GM12878 (cell line): Measurements from ENCODE around the gene CARD11. TPM values are rescaled to one million over a fixed set of nuclear protein-coding genes. Genes with fewer than 3 reads are reported as not detected.

Experiments
- ATAC-seq: fragments of 200-7000 bp; cut with Tn5 transposase; 3 replicates; pipeline ENCODE4 v1.9.1; 2020; ENCODE audit warnings: mild to moderate bottlenecking, moderate library complexity
- BruUV-seq: library from RNA; stranded (reverse); fragments of 400-500 nt; replicated peaks from 2 replicates; lab custom pipeline; 2021; lab: Mats Ljungman, UMichigan
- CTCF ChIA-PET: fragments of 300-600 bp; sonication (Branson Sonifier 250); formaldehyde crosslinking; extraction: SDS; loops from one replicate; lab custom pipeline; 2021; ENCODE audit warnings: inconsistent platforms; lab: Yijun Ruan, JAX
- POLR2A ChIA-PET: fragments of 350-600 bp; formaldehyde crosslinking; extraction: SDS; loops from one replicate; lab custom pipeline; 2021; ENCODE audit warnings: inconsistent platforms; lab: Charles Lee
- RAD21 ChIA-PET: fragments of 300-600 bp; sonication (Branson Sonifier 250); formaldehyde crosslinking; loops from one replicate; lab custom pipeline; 2023; ENCODE audit warnings: antibody characterized with exemption; ENCODE audit not compliant: unreplicated experiment; lab: Charles Lee
- SMC1A ChIA-PET: fragments of 300-600 bp; sonication (Branson Sonifier 250); formaldehyde crosslinking; loops from one replicate; lab custom pipeline; 2023; ENCODE audit not compliant: unreplicated experiment, uncharacterized antibody; lab: Charles Lee
- DNase-seq: peaks from one replicate; pipeline ENCODE4 v3.0.0-alpha.2; 2011; ENCODE audit warnings: low read depth, low spot score
- FAIRE-seq: peaks from 3 replicates; lab custom pipeline; 2011; peaks lifted over from hg19 to GRCh38; lab: Jason Lieb, UNC
- H2AFZ ChIP-seq: 2 replicates; pipeline ENCODE4 v1.6.0; 2011; ENCODE audit warnings: low read depth, low read length, control low read depth; ENCODE audit not compliant: control insufficient read depth
- H3K27ac ChIP-seq: 2 replicates; pipeline ENCODE4 v1.5.1; 2011; ENCODE audit warnings: control low read depth; ENCODE audit not compliant: control insufficient read depth, insufficient read depth
- H3K27me3 ChIP-seq, 2 experiments: replicated peaks in 1 of 2; 2 replicates each; pipeline versions ENCODE4 v1.6.0 to v1.6.1; 2011; ENCODE audit warnings: low read length in 1 of 2; ENCODE audit not compliant: control insufficient read depth in 2 of 2, insufficient read depth in 2 of 2
- H3K36me3 ChIP-seq, 2 experiments: 2 replicates each; pipeline ENCODE4 v1.5.1; 2011; ENCODE audit warnings: low read length in 1 of 2; ENCODE audit not compliant: control insufficient read depth in 2 of 2, insufficient read depth in 2 of 2
- H3K4me1 ChIP-seq: 2 replicates; pipeline ENCODE4 v1.6.1; 2011; ENCODE audit warnings: mild to moderate bottlenecking, low read length, moderate library complexity, mixed read lengths; ENCODE audit not compliant: control insufficient read depth, insufficient read depth
- H3K4me2 ChIP-seq: 2 replicates; pipeline ENCODE4 v1.6.0; 2011; ENCODE audit warnings: control low read depth; ENCODE audit not compliant: control insufficient read depth, insufficient read depth
- H3K4me3 ChIP-seq: fragments of 200-600 bp; sonication (generic); 2 replicates; pipeline ENCODE4 v1.5.1; 2016
- H3K79me2 ChIP-seq: 2 replicates; pipeline ENCODE4 v1.6.0; 2011; ENCODE audit warnings: low read length; ENCODE audit not compliant: control insufficient read depth, insufficient read depth
- H3K9ac ChIP-seq: 2 replicates; pipeline ENCODE4 v1.8.0; 2011; ENCODE audit warnings: low read length, control low read depth, mixed read lengths; ENCODE audit not compliant: control insufficient read depth, insufficient read depth
- H3K9me3 ChIP-seq: replicated peaks from 3 replicates; pipeline ENCODE4 v1.5.1; 2011; ENCODE audit warnings: mild to moderate bottlenecking, low read length; ENCODE audit not compliant: control insufficient read depth, insufficient read depth
- H4K20me1 ChIP-seq: 2 replicates; pipeline ENCODE4 v1.6.0; 2011; ENCODE audit not compliant: control insufficient read depth, insufficient read depth
- EED ChIP-seq: sonication (generic); IDR thresholded peaks from 2 replicates; pipeline ENCODE4 v1.6.1; 2016; ENCODE audit warnings: antibody characterized with exemption, low read depth
- NFIC ChIP-seq: IDR thresholded peaks from 2 replicates; pipeline ENCODE4 v1.6.1; 2012; ENCODE audit warnings: low read depth, mild to moderate bottlenecking, inconsistent platforms, low read length, moderate library complexity
- TAF1 ChIP-seq: IDR thresholded peaks from 2 replicates; pipeline ENCODE4 v1.6.1; 2011; ENCODE audit warnings: mild to moderate bottlenecking, low read depth, low read length, borderline replicate concordance
- ZNF24 ChIP-seq: fragments of 450-650 bp; IDR thresholded peaks from 2 replicates; pipeline ENCODE4 v1.6.1; 2017; ENCODE audit warnings: antibody characterized with exemption, mild to moderate bottlenecking
- ZNF384 ChIP-seq: IDR thresholded peaks from 2 replicates; pipeline ENCODE4 v1.6.1; 2012; ENCODE audit warnings: low read depth, mild to moderate bottlenecking, low read length, improper control_type of control experiment, borderline replicate concordance
- WGBS: methylation state at CpG from one replicate; pipeline ENCODE4 v1.1.6; 2016; ENCODE audit warnings: low lambda C conversion rate; ENCODE audit not compliant: insufficient replicate concordance, insufficient coverage; ENCODE audit errors: missing lambda C conversion rate; 5-methylcytosine and 5-hydroxymethylcytosine counted together
- in situ Hi-C: fragments of 300-500 bp; cut with MboI; formaldehyde crosslinking; loops from 9 replicates; pipeline ENCODE4 v1.14.3; 2018; ENCODE audit warnings: mixed read lengths
- intact Hi-C: fragments of 100-400 bp; cut with micrococcal nuclease; formaldehyde crosslinking; loops from one replicate; pipeline ENCODE4 v1.14.2; 2022; ENCODE audit not compliant: unreplicated experiment
- polyA plus RNA-seq, 11 experiments: library from polyadenylated mRNA; depleted of rRNA in 4 of 11; unstranded in 6 of 11; stranded (reverse) in 5 of 11; fragments of >200 nt; fragmentation: Nextera tagmentation in 4 of 11; fragmentation: Illumina TruSeq in 1 of 11; extraction: Ambion mirVana in 4 of 11; extraction: Trizol in 1 of 11; gene quantifications; 1 replicate in 1 of 11; 2 replicates in 10 of 11; pipeline versions ENCODE4 v1.2.1 to v1.2.3, GENCODE V29; 2011 to 2016; ENCODE audit warnings: inconsistent platforms in 2 of 11, missing spikeins in 2 of 11, low read depth in 1 of 11
- total RNA-seq, 4 experiments: library from RNA; depleted of rRNA in 3 of 4; stranded (reverse); fragments of >200 nt in 3 of 4; fragmentation: Illumina TruSeq in 1 of 4; extraction: Trizol in 1 of 4; gene quantifications; 2 replicates each; pipeline versions ENCODE4 v1.2.1 to v1.2.3, GENCODE V29; 2013 to 2021

The CARD11 gene
- total and polyA plus RNA-seq, 10 of the 15 experiments (the other 5 are each of a cell fraction or from before 2014, with no cell fraction given): 0.27 to 72.0 (median 28.4) TPM

DNA sequence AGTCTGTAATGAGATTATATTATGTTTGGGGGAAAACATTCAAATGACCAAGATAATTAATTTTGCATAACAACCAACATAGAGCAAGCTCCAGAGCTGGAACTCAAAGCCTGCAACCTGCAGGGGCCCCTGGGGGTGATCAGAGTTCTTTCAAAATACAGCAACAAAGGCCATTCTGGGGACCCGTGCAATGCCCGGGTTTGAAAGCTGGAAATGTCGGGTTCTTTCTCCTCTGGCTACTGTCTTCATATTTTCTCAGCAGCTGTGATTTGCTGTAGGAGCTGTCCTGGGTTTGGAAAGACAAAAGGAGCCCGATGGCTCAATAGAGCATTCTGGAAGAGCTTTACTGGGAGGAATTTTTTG is 30.8 kb upstream of the CARD11 start:
- Histone ChIP-seq H3K27me3 (no peaks in the 10 kb centered on the region), H3K36me3 (no peaks in the 10 kb centered on the region), H3K9me3 (peaks cover 6% of the 10 kb centered on the region; the same call in 2 of the 3 replicates), H4K20me1 (no peaks in the 10 kb centered on the region), H3K4me1 (peaks cover 4% of the 10 kb centered on the region; the same call in 1 of the 2 replicates), H3K79me2 (no peaks in the 10 kb centered on the region), H3K27ac (no peak overlapping the region), H3K9ac (no peak overlapping the region), H3K4me2 (no peak overlapping the region), H2AFZ (no peak overlapping the region), H3K4me3 (no peak overlapping the region)
- CTCF ChIA-PET: interaction anchor here (0.6 to 1.1 kb wide), 4 partner anchors 9 to 180 kb away, joined by 3 to 10 read pairs (median 4); no protein-coding TSS in a partner anchor
- ATAC-seq: no peak
- no peak for FAIRE-seq
- no TSS peak for BruUV-seq
- DNase-seq: no peak
- intact Hi-C loops: no loop called here
- SMC1A ChIA-PET: interaction anchor here (0.6 to 1.8 kb wide), 5 partner anchors 9 to 80 kb away, joined by 3 to 12 read pairs (median 3); no protein-coding TSS in a partner anchor
- TF ChIP-seq EED (0 out of 2 replicates have a peak, but pooled peaks have one; percentile 0), ZNF24 (no peak), TAF1 (no peak)
- in situ Hi-C loops: no loop called here
- WGBS: 36% methylated on average over 4 of the region's 4 CpGs
- POLR2A ChIA-PET: interaction anchor here (1.4 kb wide), 1 partner anchor 18 kb away, joined by 5 read pairs; no protein-coding TSS in a partner anchor
- RAD21 ChIA-PET: interaction anchor here (1.4 to 1.8 kb wide), 2 partner anchors 9 to 11 kb away, joined by 3 to 7 read pairs; no protein-coding TSS in a partner anchor

DNA sequence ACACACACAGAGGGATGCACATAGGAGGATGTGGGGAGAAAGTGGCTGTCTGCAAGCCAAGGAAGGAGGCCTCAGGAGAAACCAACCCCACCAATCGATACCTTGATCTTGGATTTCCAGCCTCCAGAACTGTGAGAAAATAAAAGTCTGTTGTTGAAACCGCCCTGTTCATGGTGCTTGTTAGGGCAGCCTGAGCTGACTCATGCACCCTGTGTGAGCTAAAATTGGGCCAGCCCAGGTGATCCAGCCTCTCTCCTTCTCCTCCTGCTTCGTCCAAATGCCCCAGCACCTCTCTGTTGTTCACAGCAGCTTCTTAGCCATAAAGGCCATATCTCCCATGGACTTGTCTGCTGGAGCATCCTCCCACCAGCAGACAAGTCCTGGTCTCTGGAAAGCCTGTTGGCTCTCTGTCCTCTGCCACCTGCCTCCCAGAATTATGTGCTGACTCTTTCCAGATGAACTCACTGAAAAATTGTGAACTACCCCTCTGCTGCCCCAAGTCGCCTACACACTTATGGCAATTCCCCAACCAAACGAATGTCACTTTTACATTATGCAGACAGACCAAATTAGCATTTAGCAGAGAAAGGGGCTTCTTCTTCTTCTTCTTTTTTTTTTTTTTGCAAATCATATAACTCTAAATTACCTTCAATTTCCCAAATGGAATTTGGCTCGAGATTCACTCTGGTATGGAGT is 30.2 kb upstream of the CARD11 start:
- no peak overlapping the region for H2AFZ ChIP-seq
- H3K27ac ChIP-seq: no peak overlapping the region
- peak; percentile 18; the same call in 1 of the 3 replicates for ATAC-seq
- no peaks in the 10 kb centered on the region for H3K27me3 ChIP-seq
- H3K9ac ChIP-seq: no peak overlapping the region
- H3K4me3 ChIP-seq: no peak overlapping the region
- 45% methylated on average over 6 of the region's 6 CpGs for WGBS
- BruUV-seq: no TSS peak
- RAD21 ChIA-PET: interaction anchor here (1.4 to 1.8 kb wide), 2 partner anchors 9 to 11 kb away, joined by 3 to 7 read pairs; no protein-coding TSS in a partner anchor
- FAIRE-seq: no peak
- peaks cover 4% of the 10 kb centered on the region; the same call in 1 of the 2 replicates for H3K4me1 ChIP-seq
- POLR2A ChIA-PET: interaction anchor here (1.4 kb wide), 1 partner anchor 18 kb away, joined by 5 read pairs; no protein-coding TSS in a partner anchor
- H3K79me2 ChIP-seq: no peaks in the 10 kb centered on the region
- in situ Hi-C loops (no loop called here), intact Hi-C loops (no loop called here)
- DNase-seq: no peak
- no peaks in the 10 kb centered on the region for H3K36me3 ChIP-seq
- H4K20me1 ChIP-seq: no peaks in the 10 kb centered on the region
- SMC1A ChIA-PET: interaction anchor here (0.6 to 1.8 kb wide), 5 partner anchors 8 to 81 kb away, joined by 3 to 12 read pairs (median 3); no protein-coding TSS in a partner anchor
- peak; percentile 27; the same call in 1 of the 2 replicates for TF ChIP-seq NFIC
- TF ChIP-seq ZNF384: no peak
- H3K4me2 ChIP-seq: no peak overlapping the region
- CTCF ChIA-PET: interaction anchor here (0.6 to 1.1 kb wide), 5 partner anchors 8 to 180 kb away, joined by 3 to 10 read pairs (median 4); no protein-coding TSS in a partner anchor
- H3K9me3 ChIP-seq: peaks cover 6% of the 10 kb centered on the region; the same call in 2 of the 3 replicates
